ENCODE measurements around the gene CXorf51B.

GRCh38 chrX:146854281-146854680 is 44.7 kb downstream of the CXorf51B start:
- TF ChIP-seq, protein P1, sequence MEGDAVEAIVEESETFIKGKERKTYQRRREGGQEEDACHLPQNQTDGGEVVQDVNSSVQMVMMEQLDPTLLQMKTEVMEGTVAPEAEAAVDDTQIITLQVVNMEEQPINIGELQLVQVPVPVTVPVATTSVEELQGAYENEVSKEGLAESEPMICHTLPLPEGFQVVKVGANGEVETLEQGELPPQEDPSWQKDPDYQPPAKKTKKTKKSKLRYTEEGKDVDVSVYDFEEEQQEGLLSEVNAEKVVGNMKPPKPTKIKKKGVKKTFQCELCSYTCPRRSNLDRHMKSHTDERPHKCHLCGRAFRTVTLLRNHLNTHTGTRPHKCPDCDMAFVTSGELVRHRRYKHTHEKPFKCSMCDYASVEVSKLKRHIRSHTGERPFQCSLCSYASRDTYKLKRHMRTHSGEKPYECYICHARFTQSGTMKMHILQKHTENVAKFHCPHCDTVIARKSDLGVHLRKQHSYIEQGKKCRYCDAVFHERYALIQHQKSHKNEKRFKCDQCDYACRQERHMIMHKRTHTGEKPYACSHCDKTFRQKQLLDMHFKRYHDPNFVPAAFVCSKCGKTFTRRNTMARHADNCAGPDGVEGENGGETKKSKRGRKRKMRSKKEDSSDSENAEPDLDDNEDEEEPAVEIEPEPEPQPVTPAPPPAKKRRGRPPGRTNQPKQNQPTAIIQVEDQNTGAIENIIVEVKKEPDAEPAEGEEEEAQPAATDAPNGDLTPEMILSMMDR (IDR thresholded peaks at IDR 0.05), result no peak
- TF ChIP-seq ZFX (IDR thresholded peaks at IDR 0.05; ENCODE audit: borderline replicate concordance), result no peak
